Suprapubic skin (tissue), 4 donors: ENCODE data around the gene ELMO1. TPM values are rescaled to one million over a fixed set of nuclear protein-coding genes. Genes with fewer than 3 reads are reported as not detected.

ENCODE experiments used
- DNase-seq, 2 donors: peaks; one replicate each; pipeline ENCODE4 v3.0.0-alpha.2; 2019; ENCODE audit warnings: low spot score in 2 of 2
- H3K27ac ChIP-seq: fragments of 200-600 bp; sonication (generic); one replicate; pipeline ENCODE4 v1.5.1; 2019
- H3K27me3 ChIP-seq: fragments of 200-600 bp; sonication (generic); one replicate; pipeline ENCODE4 v1.5.1; 2019
- H3K36me3 ChIP-seq: fragments of 200-600 bp; sonication (generic); one replicate; pipeline ENCODE4 v1.5.1; 2019
- H3K4me1 ChIP-seq: fragments of 200-600 bp; sonication (generic); one replicate; pipeline ENCODE4 v1.5.1; 2019
- H3K4me3 ChIP-seq: fragments of 200-600 bp; sonication (generic); one replicate; pipeline ENCODE4 v1.5.1; 2019; ENCODE audit warnings: mild to moderate bottlenecking
- H3K9me3 ChIP-seq: fragments of 200-600 bp; sonication (generic); one replicate; pipeline ENCODE4 v1.5.1; 2019
- EP300 ChIP-seq: sonication (generic); formaldehyde crosslinking; IDR thresholded peaks from one replicate; pipeline ENCODE4 v1.6.1; 2017; ENCODE audit warnings: antibody characterized with exemption
- POLR2A ChIP-seq, 2 donors: fragments of 450-650 bp; IDR thresholded peaks; one replicate each; pipeline ENCODE4 v1.6.1; 2017; ENCODE audit warnings: antibody characterized with exemption in 2 of 2, mild to moderate bottlenecking in 2 of 2, moderate library complexity in 2 of 2
- POLR2AphosphoS5 ChIP-seq, 3 donors: sonication (generic); formaldehyde crosslinking; IDR thresholded peaks; one replicate each; pipeline ENCODE4 v1.6.1; 2017; ENCODE audit warnings: antibody characterized with exemption in 3 of 3
- WGBS: methylation state at CpG from one replicate; pipeline ENCODE4 v1.1.5; 2018; 5-methylcytosine and 5-hydroxymethylcytosine counted together
- total RNA-seq, 4 donors: library from RNA; depleted of rRNA; stranded (reverse); fragments of >200 nt; gene quantifications; one replicate each; pipeline ENCODE4 v1.1.0, GENCODE V29; 2016
- TF ChIP-seq, protein P1 (sequence below), 2 donors: fragments of 200-600 bp in 1 of 2; fragments of 450-650 bp in 1 of 2; sonication (generic) in 1 of 2; IDR thresholded peaks; one replicate each; pipeline ENCODE4 v1.5.1; 2016 to 2019; ENCODE audit warnings: antibody characterized with exemption in 2 of 2, mild to moderate bottlenecking in 1 of 2, moderate library complexity in 1 of 2

ELMO1 gene, protein sequence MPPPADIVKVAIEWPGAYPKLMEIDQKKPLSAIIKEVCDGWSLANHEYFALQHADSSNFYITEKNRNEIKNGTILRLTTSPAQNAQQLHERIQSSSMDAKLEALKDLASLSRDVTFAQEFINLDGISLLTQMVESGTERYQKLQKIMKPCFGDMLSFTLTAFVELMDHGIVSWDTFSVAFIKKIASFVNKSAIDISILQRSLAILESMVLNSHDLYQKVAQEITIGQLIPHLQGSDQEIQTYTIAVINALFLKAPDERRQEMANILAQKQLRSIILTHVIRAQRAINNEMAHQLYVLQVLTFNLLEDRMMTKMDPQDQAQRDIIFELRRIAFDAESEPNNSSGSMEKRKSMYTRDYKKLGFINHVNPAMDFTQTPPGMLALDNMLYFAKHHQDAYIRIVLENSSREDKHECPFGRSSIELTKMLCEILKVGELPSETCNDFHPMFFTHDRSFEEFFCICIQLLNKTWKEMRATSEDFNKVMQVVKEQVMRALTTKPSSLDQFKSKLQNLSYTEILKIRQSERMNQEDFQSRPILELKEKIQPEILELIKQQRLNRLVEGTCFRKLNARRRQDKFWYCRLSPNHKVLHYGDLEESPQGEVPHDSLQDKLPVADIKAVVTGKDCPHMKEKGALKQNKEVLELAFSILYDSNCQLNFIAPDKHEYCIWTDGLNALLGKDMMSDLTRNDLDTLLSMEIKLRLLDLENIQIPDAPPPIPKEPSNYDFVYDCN
- total RNA-seq, result 10 to 100 TPM in 3 of 4 donors, 1 to 10 TPM in 1; 9.8 to 49.6 (median 22.2) TPM

DNA sequence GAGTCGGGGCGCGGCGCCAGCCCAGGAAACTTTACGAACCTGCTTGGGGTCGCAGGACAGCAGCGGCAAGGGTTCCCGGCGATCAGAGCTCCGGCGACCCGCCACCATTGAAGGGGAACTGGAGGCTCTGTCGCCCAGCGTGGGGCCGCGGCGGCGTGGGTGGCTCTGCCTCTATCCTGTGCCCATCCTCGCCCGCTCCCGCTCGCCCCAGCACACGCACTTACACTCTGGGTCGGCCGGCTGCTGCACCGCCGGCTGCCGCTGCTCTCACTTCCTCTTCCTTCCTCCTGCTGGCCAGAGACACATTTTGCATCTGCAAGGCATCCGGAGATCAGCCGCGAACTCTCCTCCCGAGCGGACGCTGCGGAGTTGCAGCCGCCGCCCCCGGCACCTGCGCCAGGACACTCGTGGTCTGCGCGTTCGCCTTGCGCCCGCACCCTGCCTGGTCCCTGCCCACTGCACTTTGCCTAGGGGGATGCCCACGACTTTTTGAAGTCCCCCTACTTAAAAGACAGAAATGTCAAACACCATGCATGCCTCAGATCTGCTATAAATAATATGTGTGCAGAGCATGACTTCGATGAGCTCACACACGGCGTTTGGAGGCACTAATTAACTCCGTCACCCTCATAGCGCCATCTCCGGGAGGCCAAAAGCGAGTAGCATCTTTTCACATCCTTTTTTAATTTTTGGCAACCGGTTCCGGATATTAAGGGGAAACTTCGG, at the start of gene ELMO1:
Gene ELMO1, minus strand, starts transcription at position 229 of the 726 bp plus-strand sequence. CDS start 106,174 bp downstream, outside the sequence.
- Histone ChIP-seq H3K27ac (peak within 1 kb of the TSS; percentile 95), H3K36me3 (no peaks in the 10 kb centered on the region), H3K27me3 (peaks cover 4% of the 10 kb centered on the region), H3K4me1 (peaks cover 19% of the 10 kb centered on the region), H3K4me3 (peak within 1 kb of the TSS; percentile 81), H3K9me3 (no peaks in the 10 kb centered on the region)
- DNase-seq, result peak; percentile 87
- TF ChIP-seq POLR2AphosphoS5 (IDR thresholded peaks at IDR 0.05), result peak in 1 of 3 donors; percentile 15
- TF ChIP-seq, protein P1, sequence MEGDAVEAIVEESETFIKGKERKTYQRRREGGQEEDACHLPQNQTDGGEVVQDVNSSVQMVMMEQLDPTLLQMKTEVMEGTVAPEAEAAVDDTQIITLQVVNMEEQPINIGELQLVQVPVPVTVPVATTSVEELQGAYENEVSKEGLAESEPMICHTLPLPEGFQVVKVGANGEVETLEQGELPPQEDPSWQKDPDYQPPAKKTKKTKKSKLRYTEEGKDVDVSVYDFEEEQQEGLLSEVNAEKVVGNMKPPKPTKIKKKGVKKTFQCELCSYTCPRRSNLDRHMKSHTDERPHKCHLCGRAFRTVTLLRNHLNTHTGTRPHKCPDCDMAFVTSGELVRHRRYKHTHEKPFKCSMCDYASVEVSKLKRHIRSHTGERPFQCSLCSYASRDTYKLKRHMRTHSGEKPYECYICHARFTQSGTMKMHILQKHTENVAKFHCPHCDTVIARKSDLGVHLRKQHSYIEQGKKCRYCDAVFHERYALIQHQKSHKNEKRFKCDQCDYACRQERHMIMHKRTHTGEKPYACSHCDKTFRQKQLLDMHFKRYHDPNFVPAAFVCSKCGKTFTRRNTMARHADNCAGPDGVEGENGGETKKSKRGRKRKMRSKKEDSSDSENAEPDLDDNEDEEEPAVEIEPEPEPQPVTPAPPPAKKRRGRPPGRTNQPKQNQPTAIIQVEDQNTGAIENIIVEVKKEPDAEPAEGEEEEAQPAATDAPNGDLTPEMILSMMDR (IDR thresholded peaks at IDR 0.05), result peak; percentile 24 to 53
- no peak for TF ChIP-seq EP300
- TF ChIP-seq POLR2A (IDR thresholded peaks at IDR 0.05), result peak; percentile 49 to 70
- WGBS, result 1% methylated on average over 35 of the region's 56 CpGs

DNA sequence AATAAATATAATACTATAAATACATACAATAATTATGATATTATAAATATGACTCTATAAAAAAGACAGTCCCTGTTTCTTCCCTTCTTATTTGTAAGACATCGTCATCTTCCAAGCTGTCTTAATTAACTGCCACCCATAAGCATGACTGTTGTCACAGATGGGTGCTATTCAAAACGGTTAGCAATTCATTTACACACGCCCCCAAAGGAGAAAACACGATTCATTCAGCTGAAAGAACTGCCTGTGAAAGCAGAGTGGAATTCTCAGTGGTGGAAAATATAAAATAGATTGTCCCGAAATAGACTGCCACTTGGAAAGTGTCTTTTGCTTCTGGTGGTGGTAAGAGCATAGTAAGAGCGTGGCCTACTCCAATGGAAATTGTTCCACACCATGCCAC, 48.9 kb upstream of the ELMO1 start:
- WGBS, result 86% methylated on average over 6 of the region's 6 CpGs
- H3K27ac ChIP-seq, result no peak overlapping the region

DNA sequence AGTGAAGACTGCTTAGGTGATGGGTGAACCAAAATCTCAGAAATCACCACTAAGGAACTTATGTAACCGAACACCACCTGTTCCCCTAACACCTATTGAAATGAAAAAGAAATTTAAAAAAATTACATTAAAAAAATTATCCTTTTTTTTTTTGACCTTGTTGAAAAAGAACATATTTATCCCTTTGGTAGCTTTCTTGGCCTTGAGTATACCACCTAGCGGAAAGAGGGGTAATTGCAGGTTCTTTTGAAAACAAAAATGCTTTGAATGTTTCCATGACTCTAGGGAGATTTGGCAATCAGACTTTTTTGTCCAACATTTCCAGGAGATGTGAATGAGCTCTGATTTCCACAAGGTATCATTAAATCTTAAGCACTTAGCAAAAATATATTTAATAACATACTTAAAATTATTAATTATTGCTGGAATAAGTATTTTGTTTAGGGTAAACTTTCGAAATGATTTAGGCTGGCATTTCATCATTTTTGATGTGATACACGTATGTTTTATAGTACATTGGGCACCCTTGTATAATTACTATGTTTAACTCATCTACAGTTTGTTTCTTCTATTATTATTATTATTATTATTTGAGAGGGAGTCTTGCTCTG, 47.0 kb upstream of the ELMO1 start:
- DNase-seq, result no peak
- Histone ChIP-seq H3K9me3 (no peaks in the 10 kb centered on the region), H3K4me1 (no peaks in the 10 kb centered on the region), H3K27ac (no peak overlapping the region), H3K36me3 (no peaks in the 10 kb centered on the region), H3K4me3 (no peak overlapping the region), H3K27me3 (no peaks in the 10 kb centered on the region)
- TF ChIP-seq POLR2A (IDR thresholded peaks at IDR 0.05) (no peak), POLR2AphosphoS5 (IDR thresholded peaks at IDR 0.05) (no peak), EP300 (no peak)
- TF ChIP-seq, protein P1 (IDR thresholded peaks at IDR 0.05), result peak; percentile 42 to 65
- 67% methylated on average over 4 of the region's 4 CpGs for WGBS

More for the DNA sequence above, 48.9 kb upstream of the ELMO1 start:
- H3K36me3 ChIP-seq, result no peaks in the 10 kb centered on the region
- H3K4me3 ChIP-seq, result no peak overlapping the region
- no peak for TF ChIP-seq POLR2AphosphoS5 (IDR thresholded peaks at IDR 0.05)
- no peak for TF ChIP-seq EP300
- no peak for TF ChIP-seq POLR2A (IDR thresholded peaks at IDR 0.05)
- TF ChIP-seq, protein P1 (IDR thresholded peaks at IDR 0.05), result no peak
- H3K27me3 ChIP-seq, result no peaks in the 10 kb centered on the region
- no peaks in the 10 kb centered on the region for H3K4me1 ChIP-seq
- no peaks in the 10 kb centered on the region for H3K9me3 ChIP-seq
- DNase-seq, result no peak

DNA sequence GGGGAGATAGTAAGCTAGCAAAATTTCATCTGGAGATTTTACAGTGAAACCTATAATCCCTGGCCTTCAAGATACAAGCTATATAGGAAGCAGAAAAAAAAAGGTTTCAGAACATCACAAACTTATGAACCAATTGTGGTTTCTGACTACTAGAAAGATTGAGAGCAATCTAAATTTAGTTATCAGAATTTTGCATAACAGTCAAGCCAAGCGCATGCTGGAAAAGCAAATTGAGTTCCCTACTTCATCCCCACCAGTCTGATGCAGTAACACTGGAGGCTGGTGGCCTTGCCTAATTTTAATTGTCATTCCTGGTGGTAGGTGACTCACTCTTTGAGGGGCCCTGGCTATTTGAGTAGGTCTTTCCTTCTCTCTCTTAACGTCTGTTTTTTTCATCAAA, 46.3 kb upstream of the ELMO1 start:
- TF ChIP-seq POLR2AphosphoS5 (IDR thresholded peaks at IDR 0.05) (no peak), POLR2A (IDR thresholded peaks at IDR 0.05) (no peak), EP300 (no peak)
- TF ChIP-seq, protein P1 (IDR thresholded peaks at IDR 0.05), result no peak
- H3K4me1 ChIP-seq, result no peaks in the 10 kb centered on the region
- no peaks in the 10 kb centered on the region for H3K27me3 ChIP-seq
- no peak for DNase-seq
- no peaks in the 10 kb centered on the region for H3K9me3 ChIP-seq
- WGBS, result 43% methylated on average over 2 of the region's 2 CpGs
- H3K4me3 ChIP-seq, result no peak overlapping the region
- no peak overlapping the region for H3K27ac ChIP-seq
- H3K36me3 ChIP-seq, result no peaks in the 10 kb centered on the region
